ENCODE measurements around the gene AGBL4.

Gene AGBL4

GRCh38 chr1:48661726-48662463 lies 1361.9 kb downstream of the AGBL4 start:
- TF ChIP-seq, protein P1, sequence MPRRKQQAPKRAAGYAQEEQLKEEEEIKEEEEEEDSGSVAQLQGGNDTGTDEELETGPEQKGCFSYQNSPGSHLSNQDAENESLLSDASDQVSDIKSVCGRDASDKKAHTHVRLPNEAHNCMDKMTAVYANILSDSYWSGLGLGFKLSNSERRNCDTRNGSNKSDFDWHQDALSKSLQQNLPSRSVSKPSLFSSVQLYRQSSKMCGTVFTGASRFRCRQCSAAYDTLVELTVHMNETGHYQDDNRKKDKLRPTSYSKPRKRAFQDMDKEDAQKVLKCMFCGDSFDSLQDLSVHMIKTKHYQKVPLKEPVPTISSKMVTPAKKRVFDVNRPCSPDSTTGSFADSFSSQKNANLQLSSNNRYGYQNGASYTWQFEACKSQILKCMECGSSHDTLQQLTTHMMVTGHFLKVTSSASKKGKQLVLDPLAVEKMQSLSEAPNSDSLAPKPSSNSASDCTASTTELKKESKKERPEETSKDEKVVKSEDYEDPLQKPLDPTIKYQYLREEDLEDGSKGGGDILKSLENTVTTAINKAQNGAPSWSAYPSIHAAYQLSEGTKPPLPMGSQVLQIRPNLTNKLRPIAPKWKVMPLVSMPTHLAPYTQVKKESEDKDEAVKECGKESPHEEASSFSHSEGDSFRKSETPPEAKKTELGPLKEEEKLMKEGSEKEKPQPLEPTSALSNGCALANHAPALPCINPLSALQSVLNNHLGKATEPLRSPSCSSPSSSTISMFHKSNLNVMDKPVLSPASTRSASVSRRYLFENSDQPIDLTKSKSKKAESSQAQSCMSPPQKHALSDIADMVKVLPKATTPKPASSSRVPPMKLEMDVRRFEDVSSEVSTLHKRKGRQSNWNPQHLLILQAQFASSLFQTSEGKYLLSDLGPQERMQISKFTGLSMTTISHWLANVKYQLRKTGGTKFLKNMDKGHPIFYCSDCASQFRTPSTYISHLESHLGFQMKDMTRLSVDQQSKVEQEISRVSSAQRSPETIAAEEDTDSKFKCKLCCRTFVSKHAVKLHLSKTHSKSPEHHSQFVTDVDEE (CRISPR knock-in tag; IDR thresholded peaks at IDR 0.05) = no peak
- TF ChIP-seq ZNF70 (CRISPR knock-in tag; IDR thresholded peaks at IDR 0.05) (no peak), CSRNP3 (CRISPR knock-in tag; IDR thresholded peaks at IDR 0.05) (no peak), ZNF8 (CRISPR knock-in tag; IDR thresholded peaks at IDR 0.05) (no peak), OSR1 (CRISPR knock-in tag; IDR thresholded peaks at IDR 0.05) (no peak), ISL1 (CRISPR knock-in tag; IDR thresholded peaks at IDR 0.05) (no peak), CSDC2 (CRISPR knock-in tag; IDR thresholded peaks at IDR 0.05) (no peak), PPARA (CRISPR knock-in tag; IDR thresholded peaks at IDR 0.05; ENCODE audit: borderline replicate concordance) (no peak), ARNTL (CRISPR knock-in tag; IDR thresholded peaks at IDR 0.05; ENCODE audit: borderline replicate concordance, low read depth) (no peak), SNAI2 (CRISPR knock-in tag; IDR thresholded peaks at IDR 0.05) (no peak)
- TF ChIP-seq, protein P2, sequence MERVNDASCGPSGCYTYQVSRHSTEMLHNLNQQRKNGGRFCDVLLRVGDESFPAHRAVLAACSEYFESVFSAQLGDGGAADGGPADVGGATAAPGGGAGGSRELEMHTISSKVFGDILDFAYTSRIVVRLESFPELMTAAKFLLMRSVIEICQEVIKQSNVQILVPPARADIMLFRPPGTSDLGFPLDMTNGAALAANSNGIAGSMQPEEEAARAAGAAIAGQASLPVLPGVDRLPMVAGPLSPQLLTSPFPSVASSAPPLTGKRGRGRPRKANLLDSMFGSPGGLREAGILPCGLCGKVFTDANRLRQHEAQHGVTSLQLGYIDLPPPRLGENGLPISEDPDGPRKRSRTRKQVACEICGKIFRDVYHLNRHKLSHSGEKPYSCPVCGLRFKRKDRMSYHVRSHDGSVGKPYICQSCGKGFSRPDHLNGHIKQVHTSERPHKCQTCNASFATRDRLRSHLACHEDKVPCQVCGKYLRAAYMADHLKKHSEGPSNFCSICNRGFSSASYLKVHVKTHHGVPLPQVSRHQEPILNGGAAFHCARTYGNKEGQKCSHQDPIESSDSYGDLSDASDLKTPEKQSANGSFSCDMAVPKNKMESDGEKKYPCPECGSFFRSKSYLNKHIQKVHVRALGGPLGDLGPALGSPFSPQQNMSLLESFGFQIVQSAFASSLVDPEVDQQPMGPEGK (CRISPR knock-in tag; IDR thresholded peaks at IDR 0.05; ENCODE audit: borderline replicate concordance) = no peak
- ATAC-seq = no peak

GRCh38 chr1:48659801-48660200 lies 1364.0 kb downstream of the AGBL4 start:
- ATAC-seq = no peak
- TF ChIP-seq TCF4 (CRISPR knock-in tag; IDR thresholded peaks at IDR 0.05; ENCODE audit: borderline replicate concordance) = no peak
- TF ChIP-seq, protein P1 (CRISPR knock-in tag; IDR thresholded peaks at IDR 0.05) = no peak
- TF ChIP-seq GLIS3 (CRISPR knock-in tag; IDR thresholded peaks at IDR 0.05) = no peak

GRCh38 chr1:48657413-48657812 lies 1366.3 kb downstream of the AGBL4 start:
- TF ChIP-seq CSDC2 (CRISPR knock-in tag; IDR thresholded peaks at IDR 0.05) (no peak), ZFP30 (CRISPR knock-in tag; IDR thresholded peaks at IDR 0.05) (no peak)
- no peak for ATAC-seq

- ATAC-seq = peak; percentile 94
- TF ChIP-seq ZNF8 (CRISPR knock-in tag; IDR thresholded peaks at IDR 0.05) (peak; percentile 44; the same call in 1 of the 2 replicates), ZC3H10 (CRISPR knock-in tag; IDR thresholded peaks at IDR 0.05) (no peak), ISL1 (CRISPR knock-in tag; IDR thresholded peaks at IDR 0.05) (peak; percentile 86), RARB (CRISPR knock-in tag; IDR thresholded peaks at IDR 0.05) (no peak), ZNF70 (CRISPR knock-in tag; IDR thresholded peaks at IDR 0.05) (0 out of 2 replicates have a peak, but pooled peaks have one; percentile 52), GLIS3 (CRISPR knock-in tag; IDR thresholded peaks at IDR 0.05) (peak; percentile 29), CSDC2 (CRISPR knock-in tag; IDR thresholded peaks at IDR 0.05) (no peak), SNAI2 (CRISPR knock-in tag; IDR thresholded peaks at IDR 0.05) (peak; percentile 74), PPARA (CRISPR knock-in tag; IDR thresholded peaks at IDR 0.05; ENCODE audit: borderline replicate concordance) (peak; percentile 56; the same call in 1 of the 2 replicates), ZFP3 (CRISPR knock-in tag; IDR thresholded peaks at IDR 0.05) (peak; percentile 66; the same call in 1 of the 2 replicates), CREB5 (CRISPR knock-in tag; IDR thresholded peaks at IDR 0.05; ENCODE audit: low read depth) (peak; percentile 20; the same call in 1 of the 2 replicates), TCF4 (CRISPR knock-in tag; IDR thresholded peaks at IDR 0.05; ENCODE audit: borderline replicate concordance) (peak; percentile 100)
- TF ChIP-seq, protein P2 (CRISPR knock-in tag; IDR thresholded peaks at IDR 0.05; ENCODE audit: borderline replicate concordance) = no peak
- TF ChIP-seq, protein P3, sequence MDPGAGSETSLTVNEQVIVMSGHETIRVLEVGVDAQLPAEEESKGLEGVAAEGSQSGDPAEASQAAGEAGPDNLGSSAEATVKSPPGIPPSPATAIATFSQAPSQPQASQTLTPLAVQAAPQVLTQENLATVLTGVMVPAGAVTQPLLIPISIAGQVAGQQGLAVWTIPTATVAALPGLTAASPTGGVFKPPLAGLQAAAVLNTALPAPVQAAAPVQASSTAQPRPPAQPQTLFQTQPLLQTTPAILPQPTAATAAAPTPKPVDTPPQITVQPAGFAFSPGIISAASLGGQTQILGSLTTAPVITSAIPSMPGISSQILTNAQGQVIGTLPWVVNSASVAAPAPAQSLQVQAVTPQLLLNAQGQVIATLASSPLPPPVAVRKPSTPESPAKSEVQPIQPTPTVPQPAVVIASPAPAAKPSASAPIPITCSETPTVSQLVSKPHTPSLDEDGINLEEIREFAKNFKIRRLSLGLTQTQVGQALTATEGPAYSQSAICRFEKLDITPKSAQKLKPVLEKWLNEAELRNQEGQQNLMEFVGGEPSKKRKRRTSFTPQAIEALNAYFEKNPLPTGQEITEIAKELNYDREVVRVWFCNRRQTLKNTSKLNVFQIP (CRISPR knock-in tag; IDR thresholded peaks at IDR 0.05; ENCODE audit: borderline replicate concordance, low read depth) = no peak
Measured at GRCh38 chr1:48654606-48655210, 1369.0 kb downstream of the AGBL4 start.
